Tibial nerve (tissue), 4 donors: ENCODE data around the gene RIT1. TPM values are rescaled to one million over a fixed set of nuclear protein-coding genes. Genes with fewer than 3 reads are reported as not detected.

Experiments
- DNase-seq, 2 donors: peaks; one replicate each; pipeline ENCODE4 v3.0.0-alpha.2; 2019; ENCODE audit warnings: low spot score in 2 of 2
- H3K27ac ChIP-seq, 4 donors: fragments of 200-600 bp; sonication (generic) in 3 of 4; one replicate each; pipeline ENCODE4 v1.5.1; 2017 to 2019; ENCODE audit warnings: mild to moderate bottlenecking in 1 of 4
- H3K27me3 ChIP-seq, 2 donors: fragments of 200-600 bp; sonication (generic) in 1 of 2; one replicate each; pipeline versions ENCODE4 v1.5.1 to v1.6.0; 2017 to 2019
- H3K36me3 ChIP-seq, 3 donors: fragments of 200-600 bp; sonication (generic); one replicate each; pipeline ENCODE4 v1.5.1; 2018 to 2019
- H3K4me1 ChIP-seq, 4 donors: fragments of 200-600 bp; sonication (generic) in 3 of 4; one replicate each; pipeline ENCODE4 v1.5.1; 2017 to 2019
- H3K4me3 ChIP-seq, 4 donors: fragments of 200-600 bp; sonication (generic) in 3 of 4; one replicate each; pipeline ENCODE4 v1.5.1; 2017 to 2019; ENCODE audit warnings: mild to moderate bottlenecking in 1 of 4, moderate library complexity in 1 of 4
- H3K9me3 ChIP-seq, 4 donors: fragments of 200-600 bp; sonication (generic) in 3 of 4; one replicate each; pipeline ENCODE4 v1.5.1; 2017 to 2019
- CTCF ChIP-seq, 5 experiments: fragments of 200-600 bp in 3 of 5; fragments of 450-650 bp in 2 of 5; sonication (generic) in 3 of 5; IDR thresholded peaks; one replicate each; pipeline ENCODE4 v1.5.1; 2016 to 2019; ENCODE audit warnings: antibody characterized with exemption in 5 of 5, mild to moderate bottlenecking in 3 of 5, moderate library complexity in 2 of 5
- EP300 ChIP-seq, 2 donors: sonication (generic); formaldehyde crosslinking; IDR thresholded peaks; one replicate each; pipeline ENCODE4 v1.6.1; 2017; ENCODE audit warnings: antibody characterized with exemption in 2 of 2, mild to moderate bottlenecking in 1 of 2
- POLR2A ChIP-seq, 2 donors: fragments of 450-650 bp; IDR thresholded peaks; one replicate each; pipeline ENCODE4 v1.6.1; 2017; ENCODE audit warnings: antibody characterized with exemption in 2 of 2, mild to moderate bottlenecking in 2 of 2, moderate library complexity in 2 of 2
- WGBS, 2 donors: methylation state at CpG; one replicate each; pipeline ENCODE4 v1.1.5; 2018; 5-methylcytosine and 5-hydroxymethylcytosine counted together
- total RNA-seq, 4 donors: library from RNA; depleted of rRNA; stranded (reverse); fragments of >200 nt; gene quantifications; one replicate each; pipeline ENCODE4 v1.1.0, GENCODE V29; 2016

The RIT1 gene
- total RNA-seq, 4 donors from 2014 or later, result 18.8 to 23.3 (median 20.7) TPM

- TF ChIP-seq POLR2A (IDR thresholded peaks at IDR 0.05) (peak in 1 of 2 donors; percentile 16), CTCF (IDR thresholded peaks at IDR 0.05) (no peak), EP300 (IDR thresholded peaks at IDR 0.05) (peak; percentile 24 to 78)
- Histone ChIP-seq H3K27ac (peak overlapping the region; percentile 34 to 91 (median 64)), H3K9me3 (no peaks in the 10 kb centered on the region), H3K27me3 (no peaks in the 10 kb centered on the region), H3K4me3 (no peak overlapping the region), H3K4me1 (peaks cover 0 to 56% (median 7%) of the 10 kb centered on the region in 4 donors), H3K36me3 (peaks cover 0 to 22% (median 0%) of the 10 kb centered on the region in 3 donors)
- 55 to 63% methylated on average over 5 of the region's 5 CpGs for WGBS, 2 donors
- no peak for DNase-seq
Observed at GRCh38 chr1:155872527-155872926, 38.6 kb downstream of the RIT1 start.

GRCh38 chr1:155871390-155871789 is 39.8 kb downstream of the RIT1 start:
- no peak overlapping the region for H3K4me3 ChIP-seq
- no peaks in the 10 kb centered on the region for H3K9me3 ChIP-seq
- TF ChIP-seq EP300 (IDR thresholded peaks at IDR 0.05), result peak in 1 of 2 donors; percentile 69
- no peak for TF ChIP-seq CTCF (IDR thresholded peaks at IDR 0.05)
- WGBS, 2 donors, result 42 to 43% methylated on average over 1 of the region's 1 CpG
- H3K36me3 ChIP-seq, result peaks cover 0 to 22% (median 0%) of the 10 kb centered on the region in 3 donors
- peak overlapping the region; percentile 30 to 91 (median 64) for H3K27ac ChIP-seq
- H3K4me1 ChIP-seq, result peaks cover 0 to 56% (median 7%) of the 10 kb centered on the region in 4 donors
- DNase-seq, result peak; percentile 22 to 26
- no peaks in the 10 kb centered on the region for H3K27me3 ChIP-seq

- no peaks in the 10 kb centered on the region for H3K9me3 ChIP-seq
- 95 to 96% methylated on average over 8 of the region's 8 CpGs for whole genome bisulfite sequencing, 2 donors
Observed at GRCh38 chr1:155867766-155868165, 43.4 kb downstream of the RIT1 start.

GRCh38 chr1:155864393-155864792 is 46.8 kb downstream of the RIT1 start:
- no peaks in the 10 kb centered on the region for H3K27me3 ChIP-seq
- peaks cover 0 to 33% (median 4%) of the 10 kb centered on the region in 4 donors for H3K4me1 ChIP-seq
- TF ChIP-seq POLR2A (IDR thresholded peaks at IDR 0.05) (no peak), CTCF (IDR thresholded peaks at IDR 0.05) (no peak), EP300 (IDR thresholded peaks at IDR 0.05) (no peak)
- H3K4me3 ChIP-seq, result no peak overlapping the region
- peaks cover 0 to 17% (median 0%) of the 10 kb centered on the region in 3 donors for H3K36me3 ChIP-seq
- no peak for DNase-seq
- peak overlapping the region in 2 of 4 donors; percentile 18 to 98 for H3K27ac ChIP-seq
- H3K9me3 ChIP-seq, result no peaks in the 10 kb centered on the region

More at GRCh38 chr1:155867766-155868165, 43.4 kb downstream of the RIT1 start:
- Histone ChIP-seq H3K4me3 (no peak overlapping the region), H3K36me3 (peaks cover 0 to 22% (median 0%) of the 10 kb centered on the region in 3 donors), H3K27ac (peak overlapping the region in 1 of 4 donors; percentile 52), H3K4me1 (peaks cover 0 to 41% (median 7%) of the 10 kb centered on the region in 4 donors), H3K27me3 (no peaks in the 10 kb centered on the region)
- TF ChIP-seq EP300 (IDR thresholded peaks at IDR 0.05) (no peak), CTCF (IDR thresholded peaks at IDR 0.05) (no peak), POLR2A (IDR thresholded peaks at IDR 0.05) (no peak)
- no peak for DNase-seq

GRCh38 chr1:155861896-155862295 is 49.3 kb downstream of the RIT1 start:
- H3K4me3 ChIP-seq, result no peak overlapping the region
- peaks cover 0 to 42% (median 9%) of the 10 kb centered on the region in 4 donors for H3K4me1 ChIP-seq
- H3K27me3 ChIP-seq, result no peaks in the 10 kb centered on the region
- TF ChIP-seq EP300 (IDR thresholded peaks at IDR 0.05), result no peak
- no peak for TF ChIP-seq CTCF (IDR thresholded peaks at IDR 0.05)
- TF ChIP-seq POLR2A (IDR thresholded peaks at IDR 0.05), result no peak
- no peaks in the 10 kb centered on the region for H3K9me3 ChIP-seq
- H3K36me3 ChIP-seq, result no peaks in the 10 kb centered on the region
- DNase-seq, result no peak
- 83 to 93% methylated on average over 2 of the region's 2 CpGs for WGBS, 2 donors
- peak overlapping the region; percentile 82 to 98 (median 88) for H3K27ac ChIP-seq
